Right ventricle myocardium inferior (tissue), 1 donor: ENCODE measurements around the gene PRAMEF13. TPM values are rescaled to one million over a fixed set of nuclear protein-coding genes. Genes with fewer than 3 reads are reported as not detected.
"Not testable (repeated sequence)": the region's sequence is repeated elsewhere in the genome, so short reads cannot be mapped to it uniquely, and the experiment has no call there.

ENCODE experiments used
- ATAC-seq: fragments of 200-7000 bp; cut with Tn5 transposase; one replicate; pipeline ENCODE4 v1.9.1; 2020; ENCODE audit warnings: mild to moderate bottlenecking, moderate library complexity
- DNase-seq: peaks from one replicate; pipeline ENCODE4 v3.0.0; 2021; ENCODE audit errors: missing footprints
- intact Hi-C: fragments of 100-400 bp; cut with DNase I; formaldehyde crosslinking; loops from one replicate; pipeline ENCODE4 v1.11.0; 2022
- total RNA-seq: library from RNA; stranded (reverse); fragmentation: NEBNext Ultra II Directional; extraction: Animal tissue kit (Norgen Biotek cat#: 25700); gene quantifications from one replicate; pipeline ENCODE4 v1.2.1, GENCODE V29; 2021
- donor health status: DM: no; HTN: yes; CAD: no; lungs with severe emphysema.

Gene PRAMEF13
- total RNA-seq, 1 donor from 2014 or later = not detected

DNA sequence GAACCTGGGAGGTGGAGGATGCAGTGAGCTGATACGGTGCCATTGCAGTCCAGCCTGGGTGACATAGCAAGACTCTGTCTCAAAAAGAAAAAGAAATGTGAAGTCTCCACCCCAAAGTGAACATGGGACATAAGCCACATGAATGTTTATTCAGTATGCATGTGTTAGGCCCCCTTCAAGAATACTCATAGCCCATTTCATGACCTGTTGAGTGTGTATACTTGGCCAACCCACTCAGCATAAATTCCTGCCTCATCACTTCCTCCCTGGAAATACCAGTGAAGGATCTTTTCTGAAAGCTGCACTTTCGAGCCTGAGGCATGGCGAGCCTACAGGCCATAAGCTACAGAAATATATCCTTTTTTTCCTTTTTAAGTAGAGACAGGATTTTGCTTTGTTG lies 18.0 kb upstream of the PRAMEF13 start:
- ATAC-seq, intact Hi-C loops, DNase-seq: not testable (repeated sequence)

GRCh38 chr1:13216619-13217018 lies 15.4 kb upstream of the PRAMEF13 start:
- ATAC-seq, DNase-seq, intact Hi-C loops: not testable (repeated sequence)

- intact Hi-C loops, ATAC-seq, DNase-seq: not testable (repeated sequence)
Measured at GRCh38 chr1:13208712-13209111, 7.5 kb upstream of the PRAMEF13 start.

DNA sequence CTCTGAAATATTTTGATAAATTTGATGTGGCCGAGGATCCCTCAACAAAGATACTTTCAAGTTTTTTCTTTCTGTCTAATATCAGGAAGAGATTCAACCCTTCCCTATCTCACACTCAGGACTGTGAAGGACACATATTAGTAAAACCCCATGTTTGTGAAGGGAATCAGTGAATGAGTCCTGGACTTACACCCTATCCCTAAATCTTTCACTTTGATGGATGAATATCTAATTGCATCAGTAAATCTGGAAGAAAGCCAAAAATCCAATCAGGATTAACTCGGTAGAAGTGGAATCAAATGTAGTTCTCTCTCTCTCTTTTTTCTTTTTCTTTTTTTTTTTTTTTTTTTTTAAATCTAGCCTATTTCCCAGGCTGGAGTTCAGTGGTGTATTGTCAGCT lies 29.7 kb downstream of the PRAMEF13 start, which contains the start of gene PRAMEF9:
PRAMEF9 (plus strand) TSS at position 301 of the 400 bp plus-strand sequence. CDS start 3,433 bp downstream, outside the sequence.
- ATAC-seq, DNase-seq, intact Hi-C loops: not testable (repeated sequence)

- ATAC-seq, intact Hi-C loops, DNase-seq: not testable (repeated sequence)
Measured at GRCh38 chr1:13165531-13165930, 35.7 kb downstream of the PRAMEF13 start, which contains the start of gene HNRNPCL4. Gene HNRNPCL4 (minus strand): TSS chr1:13165631. CDS start chr1:13165467, 164 bp downstream.

GRCh38 chr1:13155909-13156308 lies 45.3 kb downstream of the PRAMEF13 start, which contains the start of gene PRAMEF26:
Gene PRAMEF26 (minus strand): TSS chr1:13156009. CDS start chr1:13153095, 2,914 bp downstream.
- DNase-seq, intact Hi-C loops, ATAC-seq: not testable (repeated sequence)

Other genes starting within 250 kb of the PRAMEF13 start
- gene PRAMEF27, start 144.8 kb downstream of the PRAMEF13 start, total RNA-seq = not detected
- not detected for gene HNRNPCL3, start 140.6 kb downstream of the PRAMEF13 start, total RNA-seq
- not detected for gene PRAMEF25, start 130.6 kb downstream of the PRAMEF13 start, total RNA-seq
- not detected for gene HNRNPCL2, start 84.6 kb downstream of the PRAMEF13 start, total RNA-seq
- not detected for gene PRAMEF26, start 45.4 kb downstream of the PRAMEF13 start, total RNA-seq
- gene HNRNPCL4, start 35.8 kb downstream of the PRAMEF13 start, total RNA-seq = not detected
- not detected for gene PRAMEF9, start 29.6 kb downstream of the PRAMEF13 start, total RNA-seq
- gene PRAMEF18, start 24.7 kb upstream of the PRAMEF13 start, total RNA-seq = not detected
- gene PRAMEF5, start 52.8 kb upstream of the PRAMEF13 start, total RNA-seq = not detected
- not detected for gene PRAMEF8, start 83.7 kb upstream of the PRAMEF13 start, total RNA-seq
- not detected for gene PRAMEF33, start 102.1 kb upstream of the PRAMEF13 start, total RNA-seq
- not detected for gene PRAMEF15, start 114.2 kb upstream of the PRAMEF13 start, total RNA-seq
- not detected for gene PRAMEF14, start 145.7 kb upstream of the PRAMEF13 start, total RNA-seq
- not detected for gene PRAMEF19, start 170.5 kb upstream of the PRAMEF13 start, total RNA-seq
- not detected for gene PRAMEF17, start 188.2 kb upstream of the PRAMEF13 start, total RNA-seq
- gene PRAMEF20, start 209.0 kb upstream of the PRAMEF13 start, total RNA-seq = not detected